Pulmonary artery endothelial cell (primary cell): ENCODE measurements around the gene RAI14. TPM values are rescaled to one million over a fixed set of nuclear protein-coding genes. Genes with fewer than 3 reads are reported as not detected.
"Not testable (repeated sequence)": the region's sequence is repeated elsewhere in the genome, so short reads cannot be mapped to it uniquely, and the experiment has no call there.

Experiments used
- DNase-seq: peaks from one replicate; pipeline ENCODE4 v3.0.0-alpha.2; 2011; ENCODE audit warnings: low read depth, low spot score
- total RNA-seq: library from RNA; depleted of rRNA; stranded (reverse); fragments of >200 nt; gene quantifications from 2 replicates; pipeline ENCODE4 v1.2.3, GENCODE V29; 2014

RAI14 gene
- total RNA-seq, 1 donor from 2014 or later, result 219 TPM

DNA sequence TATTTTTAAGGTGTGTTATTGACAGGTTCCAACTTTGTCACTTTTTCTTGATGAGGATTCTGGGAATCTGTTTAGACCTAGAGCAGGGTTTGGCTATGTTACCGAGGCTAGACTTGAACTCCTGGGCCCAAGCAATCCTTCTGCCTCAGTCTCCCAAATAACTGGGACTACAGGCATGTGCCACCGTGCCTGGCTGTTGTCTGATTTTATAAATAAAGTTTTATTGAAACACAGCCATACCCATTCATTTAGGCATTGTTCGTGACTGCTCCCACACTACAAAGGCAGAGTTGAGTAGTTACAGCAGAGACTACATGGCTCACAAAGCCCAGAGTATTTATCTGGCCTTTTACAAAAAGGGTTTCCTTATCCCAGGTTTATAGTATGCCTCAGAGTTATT is 102.4 kb downstream of the RAI14 start:
- no peak for DNase-seq

DNA sequence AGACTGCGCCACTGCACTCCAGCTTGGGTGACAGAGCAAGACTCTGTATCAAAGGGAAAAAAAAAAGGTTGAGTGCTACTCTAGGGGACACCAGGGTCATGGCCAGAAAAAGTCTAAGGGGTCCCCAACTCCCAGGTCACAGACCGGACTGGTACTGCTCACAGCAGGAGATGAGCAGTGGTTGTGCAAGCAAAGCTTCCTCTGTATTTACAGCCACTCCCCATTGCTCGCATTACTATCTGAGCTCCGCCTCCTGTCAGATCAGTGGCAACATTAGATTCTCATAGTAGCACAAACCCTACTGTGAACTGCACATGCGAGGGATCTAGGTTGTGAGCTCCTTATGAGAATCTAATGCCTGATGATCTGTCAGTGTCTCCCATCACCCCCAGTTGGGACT is 103.1 kb downstream of the RAI14 start:
- DNase-seq, result not testable (repeated sequence)

DNA sequence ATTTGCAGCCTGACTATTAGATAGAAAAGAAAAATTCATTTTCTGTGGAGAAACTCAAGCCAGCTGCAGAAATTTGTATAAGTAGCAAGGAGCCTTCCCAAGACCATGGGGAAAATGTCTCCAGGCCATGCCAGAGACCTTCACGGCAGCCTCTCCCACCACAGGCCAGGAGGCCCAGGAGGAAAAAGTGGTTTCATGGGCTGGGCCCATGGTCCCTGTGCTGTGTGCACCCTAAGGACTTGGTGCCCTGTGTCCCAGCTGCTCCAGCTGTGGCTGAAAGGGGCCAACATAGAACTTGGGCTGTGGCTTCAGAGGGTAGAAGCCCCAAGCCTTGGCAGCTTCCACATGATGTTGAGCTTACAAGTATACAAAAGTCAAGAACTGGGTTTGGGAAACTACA is 109.5 kb downstream of the RAI14 start:
- DNase-seq, result no peak

DNA sequence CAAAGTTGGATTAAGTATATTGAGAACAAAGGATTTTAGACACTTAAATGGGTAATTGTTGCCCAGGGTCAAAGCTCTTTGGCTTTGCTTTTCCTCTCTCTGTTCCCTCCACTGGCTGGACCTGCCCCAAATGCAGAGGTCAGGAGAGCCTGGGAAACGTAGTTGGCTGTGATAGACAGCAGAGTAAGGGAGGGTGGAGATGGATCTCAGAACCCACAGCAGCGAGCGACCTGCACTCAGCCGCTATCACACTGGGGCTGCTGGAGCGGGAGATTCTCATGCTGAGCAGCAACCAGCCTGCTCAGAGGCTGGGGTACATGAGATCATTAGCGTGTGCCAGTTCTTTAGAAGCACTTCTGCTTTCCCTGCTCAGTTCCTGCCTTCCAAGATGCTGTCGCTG is 111.1 kb downstream of the RAI14 start:
- no peak for DNase-seq

DNA sequence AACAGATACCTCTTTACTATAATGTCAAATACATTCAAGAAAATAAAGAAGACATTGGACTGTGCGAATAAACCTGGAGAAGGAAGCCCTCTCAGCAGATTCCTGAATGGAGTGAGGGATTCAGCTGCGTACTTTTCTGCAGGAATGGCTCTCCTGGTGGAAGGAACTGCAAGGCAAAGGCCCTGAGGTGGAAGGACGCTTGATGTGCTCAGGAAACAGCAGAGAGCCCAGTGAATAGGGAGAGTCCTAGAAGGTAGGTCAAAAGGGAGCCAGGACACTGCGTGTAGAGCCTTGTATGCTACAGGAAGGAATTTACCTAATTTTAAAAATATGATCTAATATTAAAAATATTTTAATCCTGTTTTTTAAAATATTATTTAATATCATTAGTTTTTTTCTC is 114.4 kb downstream of the RAI14 start:
- DNase-seq, result no peak

DNA sequence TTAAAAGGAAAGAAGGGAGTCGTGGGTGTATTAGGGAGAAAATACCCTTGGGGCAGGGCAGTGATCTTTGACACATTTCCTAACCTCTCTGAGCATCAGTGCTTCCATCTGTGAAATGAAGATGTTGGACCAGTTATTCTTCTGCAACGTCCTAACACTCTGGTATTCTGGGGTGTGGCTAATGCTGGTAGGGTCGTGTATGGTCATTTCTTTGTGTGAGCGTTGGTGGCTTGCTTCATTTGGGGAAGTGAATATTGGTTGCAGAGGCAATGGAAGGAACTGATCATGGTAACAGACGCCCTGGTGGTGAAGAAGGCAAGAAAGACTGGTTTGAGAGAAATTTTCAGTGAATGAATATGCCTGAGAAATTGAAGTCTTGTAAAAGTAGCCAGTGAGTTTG is 114.9 kb downstream of the RAI14 start:
- no peak for DNase-seq

DNA sequence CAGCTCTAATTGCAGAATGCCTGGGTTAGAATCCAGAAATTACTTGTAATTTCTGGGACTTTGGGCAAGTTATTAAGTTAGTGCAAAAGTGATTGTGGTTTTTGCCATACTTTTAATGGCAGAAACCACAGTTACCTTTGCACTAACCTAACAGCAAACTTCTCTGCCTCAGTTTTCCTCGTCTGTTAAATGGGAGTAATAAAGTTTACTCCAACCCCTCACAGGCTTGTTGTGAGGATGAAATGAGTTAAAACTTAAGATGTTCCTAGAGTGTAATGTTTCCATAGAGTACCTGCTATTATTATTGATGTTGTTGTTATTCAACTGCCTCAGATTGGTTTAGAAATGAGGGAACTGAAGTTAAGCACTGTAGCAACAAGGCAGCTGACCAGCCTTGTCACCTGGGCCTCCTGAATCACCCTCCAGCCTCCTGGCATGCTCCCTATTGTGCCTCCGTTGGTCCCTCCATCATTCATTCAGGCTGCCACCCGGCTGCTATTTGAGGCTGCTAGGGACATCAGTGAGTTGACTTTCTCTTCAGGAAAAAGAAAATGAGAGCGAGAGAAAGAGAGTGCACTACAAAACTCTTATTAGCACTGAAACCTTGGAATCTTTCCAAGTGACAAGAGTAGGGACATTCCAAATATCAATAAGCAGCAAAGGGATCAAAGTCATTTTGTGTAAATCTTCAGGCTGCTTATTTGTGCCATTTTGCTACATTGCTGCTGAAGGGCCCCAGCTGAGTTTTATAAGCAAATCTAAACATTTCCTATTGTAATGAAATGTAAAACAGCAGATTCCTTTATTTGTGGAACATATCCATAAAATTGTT is 116.4 kb downstream of the RAI14 start:
- DNase-seq, result no peak

DNA sequence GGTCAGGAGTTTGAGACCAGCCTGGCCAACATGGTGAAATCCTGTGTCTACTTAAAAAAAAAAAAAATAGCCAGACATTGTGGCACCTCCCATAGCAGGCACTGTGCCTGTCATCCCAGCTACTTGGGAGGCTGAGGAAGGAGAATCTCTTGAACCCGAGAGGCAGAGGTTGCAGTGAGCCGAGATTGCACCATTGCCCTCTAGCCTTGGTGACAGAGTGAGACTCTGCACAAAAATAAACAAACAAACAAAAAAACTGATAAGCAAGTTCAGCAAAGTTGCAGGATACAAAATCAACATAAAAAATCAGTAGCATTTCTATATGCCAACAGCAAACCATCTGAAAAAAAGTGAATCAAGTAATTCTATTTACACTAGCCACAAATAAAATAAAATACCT is 118.0 kb downstream of the RAI14 start:
- DNase-seq, result no peak

DNA sequence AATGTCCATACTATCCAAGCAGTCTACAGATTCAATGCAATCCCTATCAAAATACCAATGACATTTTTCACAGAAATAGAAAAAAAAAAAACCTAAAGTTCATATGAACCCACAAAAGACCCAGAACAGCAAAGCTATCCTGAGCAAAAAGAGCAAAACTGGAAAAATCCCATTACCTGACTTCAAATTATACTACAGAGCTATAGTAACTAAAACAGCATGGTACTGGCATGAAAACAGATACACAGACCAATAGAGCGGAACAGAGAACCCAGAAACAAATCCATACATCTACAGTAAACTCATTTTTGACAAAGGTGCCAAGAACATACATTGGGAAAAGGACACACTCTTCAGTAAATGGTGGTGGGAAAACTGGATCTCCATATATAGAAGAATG is 118.5 kb downstream of the RAI14 start:
- not testable (repeated sequence) for DNase-seq

DNA sequence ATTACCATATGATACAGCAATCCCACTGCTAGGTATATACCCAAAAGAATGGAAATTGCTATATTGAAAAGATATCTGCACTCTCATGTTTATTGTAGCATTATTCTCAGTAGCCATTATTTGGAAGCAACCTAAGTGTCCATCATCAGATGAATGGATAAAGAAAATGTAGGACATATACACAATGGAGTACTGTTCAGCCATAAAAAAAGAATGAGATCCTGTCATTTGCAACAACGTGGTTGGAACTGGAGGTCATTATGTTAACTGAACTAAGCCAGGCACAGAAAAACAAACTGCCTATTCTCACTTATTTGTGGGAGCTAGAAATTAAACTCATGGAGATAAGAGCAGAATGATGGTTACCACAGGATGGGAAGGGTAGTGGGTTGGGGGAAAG is 119.8 kb downstream of the RAI14 start:
- no peak for DNase-seq

DNA sequence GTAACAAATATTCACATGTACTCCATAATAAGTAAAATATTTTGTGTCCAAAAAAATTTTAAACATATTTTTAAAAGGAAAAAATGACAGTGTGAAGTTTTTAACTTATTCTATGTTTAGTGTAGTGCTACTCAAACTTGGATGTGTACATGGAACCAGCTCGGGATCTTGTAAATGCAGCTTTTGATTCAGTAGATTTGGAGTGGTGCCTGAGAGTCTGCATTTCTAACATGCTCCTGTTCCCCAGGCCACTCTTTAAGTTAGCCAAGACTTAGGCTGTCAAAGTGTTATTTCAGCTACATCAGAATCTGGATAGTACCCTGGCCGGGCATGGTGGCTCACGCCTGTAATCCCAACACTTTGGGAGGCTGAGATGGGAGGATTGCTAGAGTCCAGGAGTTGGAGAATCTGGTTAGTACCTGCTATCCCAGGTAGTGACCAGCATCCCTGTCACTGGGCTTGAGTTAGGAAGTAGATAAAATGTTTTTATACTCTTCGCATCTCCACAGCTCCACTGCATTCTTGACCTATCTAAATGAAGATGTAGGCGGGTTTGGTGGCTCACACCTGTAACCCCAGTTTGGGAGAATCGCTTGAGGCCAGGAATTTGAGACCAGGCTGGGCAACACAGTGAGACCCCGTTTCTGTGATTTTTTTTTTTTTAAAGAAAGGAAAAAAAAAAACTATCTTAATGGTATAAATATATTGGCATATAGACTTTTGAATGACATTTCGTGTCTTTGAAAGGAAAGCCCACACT is 122.1 kb downstream of the RAI14 start:
- no peak for DNase-seq

DNA sequence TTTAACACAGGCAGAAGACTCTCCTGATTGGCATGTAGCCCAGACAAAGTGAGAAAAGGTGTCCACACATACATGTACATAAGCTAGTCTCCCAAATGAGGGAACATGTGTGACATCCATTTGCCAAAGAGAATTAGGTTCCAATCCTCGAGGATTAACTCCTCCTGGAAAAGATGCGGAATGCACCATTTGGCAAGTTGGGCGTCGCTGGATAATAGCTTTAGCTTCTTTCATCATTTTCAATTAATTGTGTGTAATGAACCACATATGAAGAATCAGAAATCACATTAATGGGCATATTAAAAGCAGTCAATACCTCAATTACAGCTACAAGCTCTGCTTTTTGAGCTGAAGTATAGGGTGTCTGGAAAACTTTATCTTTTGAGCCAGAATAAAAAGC is 127.8 kb downstream of the RAI14 start:
- DNase-seq, result not testable (repeated sequence)

DNA sequence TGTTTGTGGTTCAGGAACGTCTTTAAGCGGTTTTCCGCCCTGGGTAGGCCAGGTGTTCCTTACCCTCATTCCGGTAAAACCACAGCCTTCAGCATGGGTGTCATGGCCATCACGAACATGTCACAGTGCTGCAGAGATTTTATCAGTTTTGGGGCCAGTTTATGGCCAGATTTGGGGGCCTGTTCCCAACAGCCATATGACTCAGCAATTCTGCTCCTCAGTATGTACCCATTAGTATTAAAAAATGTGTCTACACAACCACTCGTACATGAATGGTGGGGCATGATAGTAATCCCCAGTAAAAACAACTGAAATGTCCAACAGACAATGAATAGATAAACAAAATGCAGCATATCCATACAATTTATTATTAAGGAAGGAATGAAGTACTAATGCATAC is 130.9 kb downstream of the RAI14 start:
- DNase-seq, result no peak

DNA sequence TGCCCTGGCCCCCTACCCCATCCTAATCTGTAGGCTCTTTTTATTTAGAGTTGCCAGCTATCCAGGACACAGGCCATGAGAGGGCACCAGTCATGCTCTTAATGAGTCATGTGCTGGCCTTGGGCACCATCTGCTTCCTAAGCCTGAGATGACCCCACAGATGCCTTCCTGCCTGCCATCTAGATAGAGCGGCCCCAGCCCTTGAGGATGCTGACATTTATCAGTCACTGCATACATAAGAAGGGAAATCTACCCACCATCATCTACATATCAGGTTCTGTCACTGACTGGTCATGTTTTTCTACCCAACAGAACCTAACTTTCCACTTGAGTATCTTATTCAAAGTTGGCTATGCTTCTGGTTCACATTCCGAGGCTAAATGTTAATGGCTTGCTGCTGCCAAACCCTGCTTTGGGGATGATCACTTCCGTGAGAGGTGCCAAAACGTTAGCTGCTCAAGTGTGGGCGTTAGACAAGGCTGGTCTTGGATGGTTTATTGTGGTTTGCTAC is 132.9 kb downstream of the RAI14 start:
- DNase-seq, result peak; percentile 72

DNA sequence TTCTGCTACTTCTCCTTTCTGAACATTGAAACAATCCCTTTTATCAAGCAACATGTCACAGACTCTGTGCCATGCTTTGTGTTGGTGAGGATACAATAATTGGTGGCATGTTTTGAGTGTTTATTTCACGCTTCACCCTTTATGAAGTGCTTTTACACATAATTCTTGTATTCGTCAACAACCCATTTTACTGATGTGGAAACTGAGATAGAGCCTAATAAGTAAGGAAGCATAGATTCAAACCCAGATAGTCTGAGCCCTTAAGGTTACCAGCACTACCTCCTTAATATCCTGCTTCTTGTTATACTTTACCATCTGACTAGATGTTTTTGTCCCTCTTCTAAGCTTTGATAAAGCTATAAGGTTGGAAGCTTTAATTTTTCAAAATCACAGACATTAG is 133.5 kb downstream of the RAI14 start:
- no peak for DNase-seq

DNA sequence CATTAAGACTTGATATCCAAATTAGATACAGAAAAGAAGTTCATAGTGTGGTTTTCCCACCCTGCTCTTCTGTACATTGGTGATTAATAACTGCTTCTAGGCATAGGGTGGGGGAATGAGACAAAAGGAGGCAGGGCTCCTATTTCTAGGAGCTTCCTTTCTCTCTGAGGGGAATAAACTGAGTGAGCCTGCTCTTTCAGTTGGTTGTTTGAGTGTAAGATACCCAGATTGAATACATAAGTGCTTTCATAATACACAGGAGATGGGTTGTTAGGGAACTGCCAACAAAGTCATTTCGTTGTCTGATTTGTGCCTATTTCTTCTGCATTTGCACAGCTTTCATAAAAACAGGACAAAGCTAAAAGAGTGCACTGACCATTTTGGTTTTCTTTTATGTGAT is 133.9 kb downstream of the RAI14 start:
- DNase-seq, result no peak

DNA sequence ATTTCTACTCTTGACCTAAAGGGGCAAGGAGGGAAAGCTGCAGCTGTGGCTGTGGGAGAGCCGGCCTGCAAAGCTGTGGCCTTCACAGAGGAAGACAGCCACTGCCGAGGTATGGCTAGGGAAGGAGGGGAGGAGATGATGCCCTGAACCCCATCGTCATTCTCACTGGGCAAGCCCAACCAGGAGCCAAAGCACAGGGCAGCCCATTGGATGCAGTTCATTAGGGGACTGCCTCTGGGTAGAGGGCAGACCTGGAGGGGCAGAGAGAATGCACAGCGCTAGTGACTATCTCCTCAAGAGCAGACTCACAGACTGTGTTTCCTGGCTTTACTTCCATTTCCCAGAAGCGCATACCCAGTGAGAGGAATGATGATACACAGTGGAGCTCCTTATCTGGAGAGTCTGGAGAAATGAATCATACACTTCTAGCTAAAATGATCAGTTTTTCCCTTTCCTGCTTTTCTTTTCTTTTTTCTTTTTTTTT is 135.7 kb downstream of the RAI14 start:
- peak; percentile 68 for DNase-seq

DNA sequence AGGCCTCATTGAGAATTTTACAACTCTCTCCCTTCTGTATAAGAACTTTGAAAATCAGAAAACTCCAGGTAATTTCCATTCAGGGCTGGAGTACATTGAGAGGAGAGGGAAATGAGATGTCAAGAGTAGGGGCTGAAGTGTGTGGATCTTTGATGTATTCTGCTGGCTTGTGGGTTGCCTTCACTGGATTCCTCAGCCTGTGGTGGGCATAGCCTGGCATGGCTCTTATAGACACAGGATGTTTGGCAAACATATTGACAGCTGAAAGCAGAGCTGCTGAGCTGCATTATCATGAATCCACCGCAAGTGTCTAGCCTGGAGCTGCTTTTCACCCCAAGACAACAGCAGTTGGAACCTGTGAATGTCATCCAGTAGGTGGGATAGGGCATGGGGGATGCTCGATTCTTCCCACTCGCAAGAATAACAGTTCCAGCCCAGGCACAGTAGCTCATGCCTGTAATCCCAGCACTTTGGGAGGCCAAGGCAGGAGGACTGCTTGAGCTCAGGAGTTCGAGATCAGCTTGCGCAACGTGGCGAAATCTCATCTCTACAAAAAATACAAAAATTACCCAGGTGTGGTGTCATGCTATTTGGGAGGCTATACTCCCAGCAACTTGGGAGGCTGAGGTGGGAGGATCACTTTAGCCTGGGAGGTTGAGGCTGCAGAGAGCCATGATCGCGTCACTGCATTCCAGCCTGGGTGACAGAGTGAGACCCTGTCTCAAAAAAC is 146.9 kb downstream of the RAI14 start:
- DNase-seq, result no peak

DNA sequence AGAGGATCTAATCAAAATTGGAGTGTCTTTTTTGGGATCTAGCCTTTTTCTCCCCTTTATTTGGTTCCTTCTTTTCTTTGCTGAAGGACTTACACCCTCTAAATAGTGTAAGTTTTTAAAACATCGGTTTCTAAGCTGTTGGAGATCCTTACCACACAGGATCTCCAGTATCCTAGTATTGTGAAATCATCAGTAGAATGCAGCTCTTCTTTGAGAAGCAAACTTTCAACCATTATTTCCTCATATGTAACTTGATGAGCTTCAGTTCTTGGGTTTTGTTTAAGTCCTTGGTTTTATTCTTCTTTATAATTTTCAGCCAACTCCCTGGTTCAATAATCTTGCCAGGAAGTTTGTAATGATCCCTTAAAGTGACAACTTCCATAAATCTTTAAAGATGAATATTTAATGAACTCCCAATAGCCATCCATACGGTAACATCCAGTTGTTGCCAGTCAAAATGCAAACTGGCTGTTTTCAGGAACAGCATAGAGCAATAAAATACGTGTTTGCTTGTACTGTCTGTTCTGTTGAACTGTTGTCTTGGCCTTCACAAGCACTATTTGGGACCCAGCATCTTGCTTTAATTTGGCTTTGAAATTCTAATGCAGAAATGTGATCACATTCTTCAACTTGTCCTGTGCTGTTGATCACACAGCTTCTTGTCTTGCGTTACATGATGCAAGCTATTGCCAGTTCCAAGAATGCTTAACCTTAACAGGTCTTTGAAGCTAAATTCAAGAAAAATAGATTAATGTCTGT is 148.0 kb downstream of the RAI14 start:
- DNase-seq, result no peak

DNA sequence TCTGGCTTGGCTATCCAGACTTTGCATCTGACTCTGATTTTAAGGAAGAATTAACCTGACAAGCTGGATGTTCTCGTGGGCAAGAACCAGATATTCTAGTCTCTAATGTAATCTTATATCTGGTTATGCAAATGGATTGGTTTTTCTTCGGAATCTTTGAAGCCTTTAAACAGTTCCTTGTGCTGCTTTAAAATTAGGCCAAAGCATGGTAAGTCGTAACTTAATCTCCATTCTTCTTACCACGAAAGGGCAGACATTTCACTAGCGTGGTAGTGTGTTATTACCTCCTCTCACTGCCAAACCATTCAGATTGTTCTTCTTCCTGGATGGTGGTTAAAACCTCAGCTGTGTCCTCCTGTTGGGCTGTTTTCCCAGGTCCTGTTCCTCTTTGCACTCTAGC is 148.8 kb downstream of the RAI14 start:
- no peak for DNase-seq

DNA sequence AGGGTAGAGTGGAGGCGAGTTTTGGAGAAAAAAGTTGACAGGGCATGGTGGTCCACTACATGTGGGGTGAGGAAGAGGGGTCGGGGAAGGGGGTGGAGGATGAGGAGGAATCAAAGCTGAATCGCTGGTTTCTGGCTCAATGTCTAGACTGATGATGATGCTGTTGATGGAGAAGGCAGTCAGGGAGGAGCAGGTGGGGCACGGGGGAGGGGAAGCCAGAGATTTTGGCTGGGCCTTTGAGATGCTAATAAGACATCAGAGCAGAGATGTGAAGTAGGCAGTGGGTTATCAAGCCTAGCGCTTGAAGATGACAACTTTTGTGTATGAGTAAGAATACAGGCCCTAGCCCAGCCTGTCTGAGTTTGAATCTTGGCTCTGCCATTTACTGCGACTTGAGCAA is 150.4 kb downstream of the RAI14 start:
- no peak for DNase-seq
